AG09309 (cell line): ENCODE measurements around the gene TMEM25.
"Not testable (repeated sequence)": the region's sequence is repeated elsewhere in the genome, so short reads cannot be mapped to it uniquely, and the experiment has no call there.

Experiments
- DNase-seq: peaks from one replicate; pipeline ENCODE4 v3.0.0-alpha.2; 2010; ENCODE audit warnings: low read depth
- H3K4me3 ChIP-seq: 2 replicates; pipeline ENCODE4 v1.5.1; 2011; ENCODE audit warnings: mild to moderate bottlenecking, low read depth, low read length, moderate library complexity; ENCODE audit not compliant: control insufficient read depth
- CTCF ChIP-seq: IDR thresholded peaks from 2 replicates; pipeline ENCODE4 v1.5.1; 2011; ENCODE audit warnings: mild to moderate bottlenecking, low read depth, low read length, inconsistent platforms; ENCODE audit not compliant: insufficient read depth, control insufficient read depth; ENCODE audit errors: missing control alignments

The TMEM25 gene

GRCh38 chr11:118530683-118531596, at the start of gene TMEM25:
Gene TMEM25 (plus strand): TSS chr11:118531192. CDS start chr11:118531802, 610 bp downstream.
- DNase-seq, result no peak
- no peak for TF ChIP-seq CTCF

GRCh38 chr11:118481238-118481637, 49.8 kb upstream of the TMEM25 start:
- DNase-seq, H3K4me3 ChIP-seq: not testable (repeated sequence)

More at GRCh38 chr11:118530683-118531596, at the start of gene TMEM25:
- H3K4me3 ChIP-seq, result peak within 1 kb of the TSS; percentile 50

- no peak overlapping the region for H3K4me3 ChIP-seq
- no peak for TF ChIP-seq CTCF
- no peak for DNase-seq
Observed at GRCh38 chr11:118484405-118484804, 46.6 kb upstream of the TMEM25 start.

GRCh38 chr11:118485273-118485672, 45.7 kb upstream of the TMEM25 start:
- TF ChIP-seq CTCF, result no peak
- no peak for DNase-seq
- no peak overlapping the region for H3K4me3 ChIP-seq

GRCh38 chr11:118488480-118489109, 42.4 kb upstream of the TMEM25 start:
- H3K4me3 ChIP-seq, result no peak overlapping the region
- peak; percentile 82 for TF ChIP-seq CTCF
- DNase-seq, result peak; percentile 52

- no peak for TF ChIP-seq CTCF
- no peak overlapping the region for H3K4me3 ChIP-seq
- DNase-seq, result no peak
Observed at GRCh38 chr11:118491041-118491440, 40.0 kb upstream of the TMEM25 start.

- peak; percentile 45 for DNase-seq
- TF ChIP-seq CTCF, result no peak
- H3K4me3 ChIP-seq, result no peak overlapping the region
Observed at GRCh38 chr11:118497831-118498230, 33.2 kb upstream of the TMEM25 start.
